ENCODE results near the gene PPP1R13B.

PPP1R13B gene

GRCh38 chr14:103739793-103740501 lies 107.4 kb downstream of the PPP1R13B start:
- DNase-seq: no peak

GRCh38 chr14:103739466-103739792 lies 107.9 kb downstream of the PPP1R13B start:
- DNase-seq: no peak

- DNase-seq: no peak
Measured at GRCh38 chr14:103738701-103739451, 108.5 kb downstream of the PPP1R13B start.

- no peak for DNase-seq
Measured at GRCh38 chr14:103738166-103738565, 109.2 kb downstream of the PPP1R13B start.

- no peak for DNase-seq
Measured at GRCh38 chr14:103737432-103738045, 109.8 kb downstream of the PPP1R13B start.

- no peak for DNase-seq
Measured at GRCh38 chr14:103736546-103737431, 110.6 kb downstream of the PPP1R13B start.

GRCh38 chr14:103735815-103736545 lies 111.4 kb downstream of the PPP1R13B start:
- no peak for DNase-seq

GRCh38 chr14:103735439-103735814 lies 111.9 kb downstream of the PPP1R13B start:
- no peak for DNase-seq

- DNase-seq: no peak
Measured at GRCh38 chr14:103735022-103735421, 112.4 kb downstream of the PPP1R13B start.

GRCh38 chr14:103734081-103734888 lies 113.1 kb downstream of the PPP1R13B start:
- DNase-seq: no peak

- no peak for DNase-seq
Measured at GRCh38 chr14:103733651-103734050, 113.7 kb downstream of the PPP1R13B start.

- DNase-seq: no peak
Measured at GRCh38 chr14:103732868-103733620, 114.3 kb downstream of the PPP1R13B start.

- DNase-seq: no peak
Measured at GRCh38 chr14:103731916-103732867, 115.2 kb downstream of the PPP1R13B start.

- DNase-seq: no peak
Measured at GRCh38 chr14:103731481-103731880, 115.9 kb downstream of the PPP1R13B start.

GRCh38 chr14:103730490-103731035 lies 116.8 kb downstream of the PPP1R13B start:
- no peak for DNase-seq

GRCh38 chr14:103729496-103730448 lies 117.6 kb downstream of the PPP1R13B start:
- DNase-seq: no peak

GRCh38 chr14:103728721-103729120 lies 118.7 kb downstream of the PPP1R13B start:
- DNase-seq: no peak

- DNase-seq: no peak
Measured at GRCh38 chr14:103728141-103728540, 119.2 kb downstream of the PPP1R13B start.

Measured in CD4-positive, alpha-beta T cell treated with Interleukin-21 for 1 hour (primary cell).